H4 (cell line): ENCODE results near the gene ANKEF1. TPM values are rescaled to one million over a fixed set of nuclear protein-coding genes. Genes with fewer than 3 reads are reported as not detected.
"Not testable (repeated sequence)": the region's sequence is repeated elsewhere in the genome, so short reads cannot be mapped to it uniquely, and the experiment has no call there.

ENCODE experiments used
- DNase-seq: peaks from one replicate; pipeline ENCODE4 v3.0.0-alpha.2; 2015; ENCODE audit warnings: low spot score
- total RNA-seq: library from RNA; depleted of rRNA; stranded (reverse); fragments of >200 nt; shearing (Covaris generic); gene quantifications from 2 replicates; pipeline ENCODE4 v1.2.3, GENCODE V29; 2014; rRNA removed

Gene ANKEF1
- total RNA-seq = 4.1 and 4.4 TPM in 2 replicates

DNA sequence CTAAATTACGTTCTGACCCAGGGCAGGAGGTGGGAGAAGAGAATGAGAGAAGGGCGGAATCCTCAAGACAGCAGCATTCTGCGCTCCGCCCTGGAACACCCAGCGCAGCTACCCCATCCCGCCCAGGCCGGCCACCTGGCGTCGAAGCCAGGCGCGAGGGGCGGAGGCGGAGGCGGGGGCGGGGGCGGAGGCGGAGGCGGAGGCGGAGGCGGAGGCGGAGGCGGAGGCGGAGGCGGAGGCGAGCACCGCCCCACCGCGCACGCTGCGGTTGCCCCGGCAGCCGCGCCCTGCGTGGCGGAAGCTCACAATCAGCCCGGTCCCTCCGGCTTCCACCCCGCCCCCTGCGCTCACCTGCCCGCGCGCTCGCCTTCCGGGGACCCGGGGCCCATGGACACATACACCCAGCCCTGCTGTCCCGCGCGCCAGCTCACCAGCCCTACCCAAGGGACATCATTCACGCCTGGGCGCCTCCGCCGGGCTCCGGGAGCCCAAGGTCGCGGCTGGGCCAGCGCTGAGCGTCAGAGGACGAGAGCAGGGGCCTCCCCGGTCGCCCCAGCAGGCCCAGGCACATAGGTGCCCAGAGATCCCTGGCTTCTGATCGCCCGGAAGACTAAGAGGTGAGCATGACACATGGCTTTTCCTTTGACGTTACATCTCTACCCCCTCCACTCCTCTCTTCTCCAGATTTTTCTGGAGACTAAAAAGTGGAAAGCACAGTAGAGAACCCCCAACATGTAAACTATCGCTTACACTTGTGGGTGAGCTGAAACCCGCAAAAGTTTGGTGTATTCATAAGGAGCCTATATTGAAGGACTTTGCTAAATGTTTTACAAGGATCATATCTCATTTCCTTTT is at the start of gene ANKEF1:
Gene ANKEF1 (plus strand): TSS at position 271 of the 855 bp plus-strand sequence. CDS start 3,315 bp downstream, outside the sequence.
- DNase-seq = peak; percentile 63

DNA sequence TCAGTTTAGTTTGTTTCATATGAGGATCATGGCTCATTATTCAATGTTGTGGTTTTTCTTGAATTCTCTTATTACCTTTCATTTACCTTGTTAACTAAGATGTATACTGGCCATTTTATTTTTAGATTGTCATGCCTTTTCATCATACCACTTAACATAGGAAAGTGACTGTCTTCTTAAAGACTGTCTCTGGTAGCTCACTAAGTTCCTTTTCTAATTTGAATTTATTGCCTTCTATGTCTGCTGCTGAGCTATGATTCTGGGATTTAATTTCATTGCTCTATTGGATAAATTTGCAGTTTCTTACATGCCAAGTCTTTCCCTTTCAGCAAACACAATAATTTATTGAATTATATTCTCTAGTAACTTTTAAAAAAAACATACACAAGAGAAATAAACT is 49.5 kb upstream of the ANKEF1 start:
- DNase-seq = no peak

DNA sequence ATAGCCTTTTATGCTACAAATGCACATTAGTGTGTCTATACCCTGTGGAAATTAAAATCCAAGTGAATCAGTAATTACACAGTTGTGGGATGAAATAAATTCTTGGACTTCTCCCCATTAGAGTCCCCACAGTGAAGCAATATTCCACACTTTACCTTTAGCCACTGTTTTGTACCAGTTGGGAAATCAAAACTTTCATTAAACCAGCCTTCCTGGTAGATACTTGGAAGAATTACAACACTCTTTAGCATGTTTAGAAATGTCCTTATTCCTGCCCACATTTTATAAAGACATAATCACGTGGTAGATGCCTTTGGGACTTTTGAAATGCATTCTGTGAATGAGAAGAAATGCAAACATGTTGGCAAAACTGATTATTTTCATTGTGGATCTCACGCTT is 49.0 kb upstream of the ANKEF1 start:
- no peak for DNase-seq

DNA sequence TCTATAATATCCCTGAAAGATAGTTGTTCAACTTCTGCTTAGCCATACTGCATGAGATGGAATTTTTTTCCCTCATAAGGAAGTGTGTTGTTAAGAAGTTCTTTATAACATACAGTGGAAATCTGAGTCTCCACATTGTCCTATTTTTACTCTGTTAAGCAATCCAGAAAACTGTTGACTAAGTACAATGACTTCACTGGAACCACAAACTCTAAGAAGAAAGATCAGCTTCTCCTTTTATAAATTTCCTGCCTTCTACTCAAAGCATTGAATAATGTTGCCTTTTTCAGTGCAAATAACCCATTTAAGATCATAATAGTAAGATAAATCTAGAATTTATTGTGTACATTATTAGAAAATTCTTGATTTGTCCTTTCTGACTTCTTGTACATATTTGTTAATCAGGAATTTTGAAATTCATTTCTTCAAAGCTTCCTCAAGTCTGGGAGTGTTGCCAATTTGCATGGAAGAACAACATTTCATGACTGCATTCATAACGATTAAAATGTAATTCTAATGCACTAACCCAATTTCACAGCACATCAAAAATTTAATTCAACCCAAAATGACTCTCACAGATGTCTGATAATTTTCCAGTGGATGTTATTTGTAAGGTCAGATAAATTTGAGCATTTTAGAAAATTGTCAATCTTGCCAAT is 45.6 kb upstream of the ANKEF1 start:
- DNase-seq = peak; percentile 38

DNA sequence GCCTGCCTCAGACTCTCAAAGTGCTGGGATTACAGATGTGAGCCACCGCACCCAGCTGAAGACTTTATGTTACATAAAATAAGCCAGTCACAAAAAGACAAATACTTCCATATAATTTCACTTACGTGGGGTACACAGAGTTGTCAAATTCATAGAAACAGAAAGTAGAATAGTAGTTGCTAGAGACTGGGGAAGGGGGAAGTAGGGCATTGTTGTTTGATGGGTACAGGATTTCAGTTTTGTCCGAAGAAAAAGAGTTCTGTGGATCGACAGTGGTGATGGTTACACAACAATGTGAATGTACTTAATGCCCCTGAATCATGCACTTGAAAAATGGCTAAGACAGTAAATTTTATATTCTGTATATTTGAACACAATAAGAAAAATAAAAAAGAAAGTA is 41.6 kb upstream of the ANKEF1 start:
- no peak for DNase-seq

DNA sequence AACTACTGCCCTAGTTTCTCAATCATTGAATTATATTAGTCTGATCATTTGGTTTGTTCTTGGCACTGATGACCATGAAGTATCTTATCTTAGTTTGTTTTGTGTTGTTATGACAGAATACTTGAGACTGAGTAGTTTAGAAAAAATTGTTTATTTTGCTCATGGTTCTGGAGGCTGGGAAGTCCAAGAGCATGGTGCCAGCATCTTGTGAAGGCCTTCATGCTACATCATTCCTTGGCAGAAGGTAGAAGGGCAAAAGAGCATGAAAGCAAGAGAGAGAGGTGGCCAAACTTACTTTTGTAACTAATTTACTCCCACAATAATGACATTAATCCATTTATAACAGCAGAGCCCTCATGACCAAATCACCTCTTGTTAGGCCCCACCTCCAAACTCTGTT is 40.1 kb upstream of the ANKEF1 start:
- DNase-seq = no peak

DNA sequence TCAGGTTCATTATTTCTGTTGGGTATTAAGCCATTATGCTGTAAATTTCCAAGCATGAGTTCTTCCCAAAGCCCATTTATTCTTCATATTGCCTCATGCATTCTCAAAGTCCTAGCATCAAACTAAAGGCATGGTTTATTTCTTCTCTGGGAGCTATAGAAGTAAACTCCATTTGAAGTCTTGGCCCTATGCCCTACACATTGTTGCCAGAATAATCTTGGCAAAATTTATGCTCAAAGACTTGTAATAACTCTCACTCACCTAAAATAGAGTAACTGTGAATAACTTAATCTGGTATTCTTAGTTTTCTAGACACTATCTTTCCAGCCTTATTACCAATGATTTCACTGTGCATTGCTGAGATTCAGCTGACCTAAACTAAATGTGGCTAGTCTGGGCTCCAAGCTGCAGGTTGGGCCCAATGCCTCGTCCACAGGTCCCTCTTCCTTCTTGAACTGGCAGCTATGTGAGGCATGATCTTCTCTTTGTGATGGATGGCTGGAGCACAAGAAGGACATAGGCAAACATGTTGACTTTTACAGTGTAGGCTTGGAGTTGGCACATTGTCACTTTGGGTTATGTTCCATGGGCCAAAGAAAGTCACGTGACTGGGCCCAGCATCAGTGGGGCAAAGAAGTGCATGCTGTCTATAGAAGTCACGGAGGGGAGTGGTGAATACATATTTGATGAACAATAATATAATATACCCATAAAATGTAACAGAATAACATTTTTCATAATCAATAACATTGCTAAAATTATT is 39.1 kb upstream of the ANKEF1 start:
- no peak for DNase-seq

DNA sequence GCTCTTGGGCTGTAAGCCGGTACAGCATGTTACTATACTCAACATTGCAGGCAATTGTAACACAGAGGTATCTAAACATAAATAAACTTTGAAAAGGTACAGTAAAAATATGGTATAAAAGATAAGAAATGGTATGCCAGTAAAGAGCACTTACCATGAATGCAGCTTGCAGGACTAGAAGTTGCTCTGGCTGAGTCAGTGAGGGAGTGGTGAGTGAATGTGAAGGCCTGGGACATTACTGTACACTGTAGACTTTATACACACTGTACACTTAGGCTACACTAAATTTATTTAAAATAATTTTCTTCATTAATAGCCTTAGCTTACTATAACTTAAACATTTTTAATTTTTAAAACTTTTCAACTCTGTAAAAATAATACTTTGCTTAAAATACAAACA is 37.8 kb upstream of the ANKEF1 start:
- no peak for DNase-seq

DNA sequence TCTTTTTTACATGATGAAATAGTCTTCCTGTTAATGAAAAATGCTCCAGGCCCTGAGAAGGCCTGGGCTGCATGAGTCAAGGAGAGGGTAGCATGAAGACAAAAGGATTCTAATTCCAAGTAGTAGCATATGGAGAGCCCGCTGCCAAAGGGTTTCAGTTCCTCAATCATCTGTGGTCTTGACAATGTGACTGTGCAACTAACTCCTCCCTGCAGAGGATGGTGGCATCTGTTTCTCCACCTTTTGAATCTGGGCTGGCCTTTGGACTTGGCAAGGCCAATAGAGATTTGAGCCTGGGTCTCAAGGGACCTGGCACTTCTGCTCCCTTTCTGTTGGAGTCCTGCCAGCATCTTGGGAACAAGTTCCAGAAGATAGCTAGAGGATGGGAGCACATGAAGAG is 35.1 kb upstream of the ANKEF1 start:
- no peak for DNase-seq

DNA sequence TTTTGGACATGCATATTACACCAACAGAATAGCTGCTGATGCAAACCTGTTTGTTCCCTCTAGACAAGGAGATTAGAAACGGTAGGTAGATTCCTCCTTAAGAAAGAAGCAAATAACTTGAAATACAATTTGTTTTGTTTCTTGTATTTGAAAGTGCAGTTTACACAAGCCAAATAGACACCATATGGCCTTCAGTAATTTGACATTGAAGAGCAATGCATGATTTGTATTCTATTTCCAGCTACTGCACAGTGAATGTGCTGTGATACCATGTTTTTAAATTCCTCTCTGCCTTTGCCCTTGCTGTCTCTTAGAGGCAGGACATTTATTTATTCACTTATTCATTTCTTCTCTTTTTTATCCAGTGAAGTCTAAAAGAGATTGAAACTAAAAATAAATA is 31.9 kb upstream of the ANKEF1 start:
- DNase-seq = no peak

DNA sequence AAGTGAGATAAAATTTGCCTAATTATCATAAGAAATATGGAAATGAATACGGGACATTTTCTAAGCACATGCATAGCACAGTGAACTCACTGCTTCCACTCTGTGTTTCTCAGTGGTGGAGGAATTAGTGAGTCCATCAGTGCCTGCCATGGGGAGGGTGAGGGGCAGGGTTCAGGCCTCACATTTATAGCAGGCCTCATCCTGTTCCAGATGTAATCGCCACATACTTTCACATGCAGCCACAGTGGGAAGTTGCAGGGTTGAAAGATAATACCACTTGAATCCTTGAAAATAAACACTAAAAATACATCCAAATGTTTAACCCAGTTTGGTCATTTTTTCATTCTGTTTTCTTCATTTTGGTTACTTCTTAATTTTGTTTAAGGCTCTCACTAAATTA is 29.9 kb upstream of the ANKEF1 start:
- DNase-seq = no peak

DNA sequence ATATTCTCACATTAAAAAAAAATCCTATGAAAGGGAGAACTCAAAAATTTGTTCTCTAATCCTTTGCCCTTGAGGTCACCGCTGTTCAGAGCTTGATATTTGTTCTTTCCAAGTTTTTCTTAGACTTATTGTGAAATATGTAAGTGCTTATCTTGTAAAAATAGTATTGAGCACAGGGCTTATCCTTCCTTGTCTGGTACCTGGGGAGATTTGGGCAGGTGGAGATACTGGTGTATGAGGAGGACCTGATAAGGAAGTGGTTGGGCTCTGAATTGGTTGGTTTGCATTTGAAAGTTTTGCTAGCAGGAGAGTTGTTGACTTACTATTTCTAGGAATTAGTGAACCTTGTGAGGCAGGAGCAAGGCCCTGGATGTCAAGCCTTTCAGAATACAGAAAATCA is 28.9 kb upstream of the ANKEF1 start:
- no peak for DNase-seq

DNA sequence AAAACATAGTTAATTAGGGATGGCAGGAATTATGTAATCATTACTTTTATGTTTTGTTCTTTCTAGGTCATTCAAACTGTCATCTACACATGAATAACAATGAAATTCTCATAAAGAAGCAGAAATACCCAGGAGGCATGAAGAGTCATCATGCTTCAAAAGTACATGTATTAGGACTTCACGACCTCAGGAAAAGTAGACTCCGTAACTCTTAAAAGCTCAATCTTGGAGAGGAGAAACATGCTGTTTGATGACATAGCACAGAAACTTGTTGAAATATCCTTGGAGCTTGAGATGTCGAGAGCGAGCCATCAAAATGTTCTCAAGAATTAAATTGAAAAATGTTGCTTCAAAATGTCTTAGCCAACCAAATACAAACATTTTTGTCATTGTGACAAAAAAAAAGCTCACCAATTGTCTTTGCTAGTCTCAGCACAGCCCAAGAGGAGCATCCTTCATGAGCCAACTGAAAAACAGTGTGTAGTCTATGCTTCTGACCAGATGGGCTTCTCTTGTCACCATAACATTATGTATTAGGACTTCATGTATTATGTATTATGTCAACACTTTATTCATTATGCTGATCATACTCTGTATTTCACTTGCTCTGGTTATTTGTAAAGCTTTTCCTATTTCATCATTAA is 28.2 kb upstream of the ANKEF1 start:
- DNase-seq = no peak

DNA sequence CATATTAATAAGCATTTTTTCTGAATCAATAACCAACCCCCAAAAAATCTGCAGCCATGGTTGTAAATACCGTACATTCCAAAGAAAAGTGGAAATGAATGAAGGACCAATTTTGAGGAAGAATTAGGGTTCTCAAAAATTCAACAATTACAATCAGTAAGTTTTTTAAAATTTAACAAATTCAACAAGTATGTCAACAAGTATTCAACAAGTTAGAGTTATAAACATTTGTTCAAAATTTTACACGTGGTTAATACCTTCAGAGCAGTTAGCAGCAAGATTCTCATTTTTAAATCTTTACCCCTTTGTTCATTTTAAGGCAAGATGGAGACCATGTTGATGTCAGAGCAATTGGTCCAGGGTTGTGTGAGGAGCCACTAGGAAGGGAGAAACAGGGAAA is 27.6 kb upstream of the ANKEF1 start:
- DNase-seq = no peak

DNA sequence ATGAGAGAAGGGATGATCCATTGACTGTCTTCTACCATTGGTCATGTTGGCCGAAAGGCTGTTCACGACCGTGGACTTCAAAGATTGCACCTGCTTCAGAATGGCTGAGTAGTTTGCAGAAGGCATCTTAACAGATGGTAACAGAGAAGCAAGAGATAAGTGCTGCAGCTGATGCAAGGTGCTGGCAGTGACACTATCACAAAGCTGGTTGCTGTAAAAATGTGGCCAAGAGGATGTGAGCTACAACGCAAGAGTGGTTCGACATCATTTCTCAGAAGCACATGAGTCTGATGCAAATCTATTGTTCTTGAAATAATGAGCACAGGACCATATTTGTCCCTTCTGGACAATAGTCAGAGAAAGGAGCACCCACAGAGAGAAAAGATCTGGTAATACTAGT is 27.0 kb upstream of the ANKEF1 start:
- no peak for DNase-seq

DNA sequence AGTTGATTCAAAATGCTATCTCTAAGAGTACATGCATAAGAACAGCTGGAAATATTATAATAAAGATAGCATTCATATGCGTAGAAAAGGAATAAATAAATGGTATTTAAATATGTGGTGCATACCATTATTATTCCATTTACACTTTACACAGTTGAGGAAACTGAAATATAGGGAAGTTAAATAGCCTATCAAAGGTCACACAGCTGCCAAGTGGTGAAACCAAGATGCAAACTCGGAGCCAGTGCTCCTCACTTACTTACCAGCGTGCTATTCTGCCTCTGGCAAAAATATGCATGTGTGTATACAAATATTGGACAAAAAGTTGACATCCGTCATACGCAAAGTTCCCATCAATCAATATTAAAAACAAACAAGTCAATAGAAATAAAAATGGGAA is 22.3 kb upstream of the ANKEF1 start:
- no peak for DNase-seq

DNA sequence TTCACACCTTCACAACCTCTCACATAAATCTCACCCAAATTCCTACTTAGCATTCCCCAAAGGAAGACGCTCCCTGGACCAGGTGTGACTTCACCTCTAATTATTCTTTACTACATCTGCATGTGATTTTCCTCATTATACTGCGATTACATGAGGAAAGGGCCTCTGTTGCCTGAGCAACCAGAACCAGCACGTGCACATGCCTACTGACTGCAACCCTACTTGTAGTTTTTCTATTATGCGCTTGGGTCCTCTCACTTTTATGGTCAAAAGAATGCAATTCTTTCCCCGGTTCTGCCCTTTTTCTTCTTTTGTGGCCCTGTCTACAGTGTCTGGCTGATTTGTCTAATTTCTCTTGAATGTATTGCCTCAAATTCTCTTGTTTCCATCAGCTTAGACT is 20.4 kb upstream of the ANKEF1 start:
- DNase-seq = no peak

DNA sequence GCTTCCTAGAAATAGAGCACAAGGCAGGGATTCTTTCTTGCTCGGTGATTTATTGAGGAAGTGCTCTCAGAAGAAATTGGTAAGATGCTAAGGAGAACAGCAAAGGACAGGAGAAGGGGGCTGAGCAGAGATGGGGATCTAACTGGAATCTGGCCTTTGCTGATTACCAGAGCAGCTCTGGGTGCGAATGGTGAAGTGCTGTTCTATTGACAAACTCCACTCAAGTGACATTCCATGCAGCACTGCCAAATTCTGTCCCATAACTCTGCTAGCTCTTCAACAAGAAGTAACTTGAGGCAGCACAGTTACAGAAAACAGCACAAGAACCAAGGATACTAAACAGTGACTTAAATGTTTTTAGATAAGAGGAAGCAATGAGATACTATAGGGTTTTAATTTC is 13.8 kb upstream of the ANKEF1 start:
- DNase-seq = no peak

DNA sequence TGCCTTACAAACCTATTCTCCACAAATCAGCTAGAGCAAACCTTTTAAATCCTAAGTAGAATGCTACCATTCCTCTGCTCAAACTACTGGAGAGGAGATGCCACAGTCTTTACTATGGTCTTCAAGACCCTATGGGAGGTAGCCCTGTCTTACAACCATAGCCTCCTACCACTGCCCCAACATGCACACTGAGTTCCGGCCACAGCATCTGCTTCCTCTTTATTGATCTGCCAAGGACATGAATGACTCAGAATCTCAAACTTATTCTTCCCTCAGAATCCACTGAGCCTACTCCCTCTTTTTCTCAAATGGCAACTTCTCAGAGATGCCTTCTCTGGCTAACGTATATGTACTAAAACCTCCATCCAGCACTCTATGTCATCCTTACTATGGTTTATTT is 12.2 kb upstream of the ANKEF1 start:
- DNase-seq = no peak

DNA sequence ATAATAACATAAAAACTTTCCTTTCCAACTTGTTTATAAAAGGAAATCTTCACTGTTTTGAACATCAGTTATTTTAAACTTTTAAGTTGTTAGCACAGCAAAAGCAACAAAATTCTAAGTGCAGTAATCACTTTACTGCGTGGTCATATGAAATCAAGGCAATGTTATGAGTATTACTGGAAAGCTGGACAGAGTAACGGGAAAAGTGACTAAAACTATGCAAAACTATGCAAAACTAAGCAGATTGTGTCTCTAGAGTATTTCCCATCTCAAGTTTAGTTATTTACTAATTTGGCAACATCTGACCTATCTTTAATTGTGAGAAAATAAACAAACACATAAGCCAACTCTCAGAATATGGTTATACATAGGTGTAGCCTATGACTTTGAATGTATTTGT is 10.9 kb upstream of the ANKEF1 start:
- no peak for DNase-seq

DNA sequence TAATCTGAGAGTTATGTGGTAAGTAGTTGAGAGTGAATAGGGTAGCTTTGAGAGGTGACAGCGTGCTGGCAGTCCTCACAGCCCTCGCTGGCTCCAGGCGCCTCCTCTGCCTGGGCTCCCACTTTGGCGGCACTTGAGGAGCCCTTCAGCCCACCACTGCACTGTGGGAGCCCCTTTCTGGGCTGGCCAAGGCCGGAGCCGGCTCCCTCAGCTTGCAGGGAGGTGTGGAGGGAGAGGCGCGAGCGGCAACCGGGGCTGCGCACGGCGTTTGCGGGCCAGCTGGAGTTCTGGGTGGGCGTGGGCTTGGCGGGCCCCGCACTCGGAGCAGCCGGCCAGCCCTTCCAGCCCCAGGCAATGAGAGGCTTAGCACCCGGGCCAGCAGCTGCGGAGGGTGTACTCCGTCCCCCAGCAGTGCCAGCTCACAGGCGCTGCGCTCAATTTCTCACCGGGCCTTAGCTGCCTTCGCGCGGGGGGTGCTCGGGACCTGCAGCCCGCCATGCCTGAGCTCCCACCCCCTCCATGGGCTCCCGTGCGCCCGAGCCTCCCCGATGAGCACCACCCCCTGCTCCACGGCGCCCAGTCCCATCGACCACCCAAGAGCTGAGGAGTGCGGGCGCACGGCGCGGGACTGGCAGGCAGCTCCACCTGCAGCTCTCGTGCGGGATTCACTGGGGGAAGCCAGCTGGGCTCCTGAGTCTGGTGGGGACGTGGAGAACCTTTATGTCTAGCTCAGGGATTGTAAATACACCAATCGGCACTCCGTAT is 3.2 kb upstream of the ANKEF1 start:
- not testable (repeated sequence) for DNase-seq
